HL-60 (cell line): ENCODE data around the gene GATC.

ENCODE experiments used
- DNase-seq, 2 experiments: peaks; one replicate each; pipeline ENCODE4 v3.0.0-alpha.2; 2010 to 2020; ENCODE audit warnings: low read depth in 1 of 2, low spot score in 1 of 2
- H3K27ac ChIP-seq: fragments of 250-450 bp; sonication (Bioruptor Pico); replicated peaks from 2 replicates; pipeline ENCODE4 v1.5.1; 2020; ENCODE audit warnings: mild to moderate bottlenecking, moderate library complexity
- H3K27me3 ChIP-seq: fragments of 250-450 bp; sonication (Bioruptor Pico); 2 replicates; pipeline ENCODE4 v1.5.1; 2021; ENCODE audit warnings: mild to moderate bottlenecking, moderate library complexity; ENCODE audit not compliant: insufficient read depth, poor library complexity, severe bottlenecking
- H3K4me3 ChIP-seq: replicated peaks from 2 replicates; pipeline ENCODE4 v1.5.1; 2011; ENCODE audit warnings: mild to moderate bottlenecking, control low read depth, low read length; ENCODE audit not compliant: insufficient read depth
- GABPA ChIP-seq: IDR thresholded peaks from 2 replicates; pipeline ENCODE4 v1.6.1; 2012; ENCODE audit warnings: low read depth
- POLR2AphosphoS5 ChIP-seq: IDR thresholded peaks from 2 replicates; pipeline ENCODE4 v1.6.1; 2012; ENCODE audit warnings: low read depth
- SPI1 ChIP-seq: IDR thresholded peaks from 2 replicates; pipeline ENCODE4 v1.6.1; 2012; ENCODE audit warnings: low read depth, mild to moderate bottlenecking, borderline replicate concordance
- TF ChIP-seq, protein P1 (sequence below): IDR thresholded peaks from 2 replicates; pipeline ENCODE4 v1.6.1; 2012; ENCODE audit warnings: low read depth; ENCODE audit not compliant: insufficient replicate concordance
- TF ChIP-seq, protein P2 (sequence below): IDR thresholded peaks from one replicate; pipeline ENCODE4 v1.5.1; 2011; ENCODE audit warnings: low read length, control low read depth, inconsistent platforms; ENCODE audit not compliant: insufficient read depth

Gene GATC

DNA sequence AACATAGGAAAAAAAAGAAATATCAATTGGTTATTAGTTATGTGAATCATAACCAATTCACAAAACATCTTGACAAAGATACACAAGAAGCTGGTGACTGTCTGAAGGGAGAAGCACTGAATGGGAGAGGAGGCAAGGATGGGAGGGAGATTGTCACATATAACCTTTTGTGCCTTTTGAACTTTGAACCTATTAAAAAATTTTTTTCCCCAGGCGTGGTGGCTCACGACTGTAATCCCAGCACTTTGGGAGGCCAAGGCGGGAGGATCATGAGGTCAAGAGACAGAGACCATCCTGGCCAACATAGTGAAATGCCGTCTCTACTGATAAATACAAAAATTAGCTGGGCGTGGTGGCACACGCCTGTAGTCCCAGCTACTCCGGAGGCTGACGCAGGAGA lies 62.3 kb downstream of the GATC start:
- no peak for TF ChIP-seq SPI1
- TF ChIP-seq, protein P1, sequence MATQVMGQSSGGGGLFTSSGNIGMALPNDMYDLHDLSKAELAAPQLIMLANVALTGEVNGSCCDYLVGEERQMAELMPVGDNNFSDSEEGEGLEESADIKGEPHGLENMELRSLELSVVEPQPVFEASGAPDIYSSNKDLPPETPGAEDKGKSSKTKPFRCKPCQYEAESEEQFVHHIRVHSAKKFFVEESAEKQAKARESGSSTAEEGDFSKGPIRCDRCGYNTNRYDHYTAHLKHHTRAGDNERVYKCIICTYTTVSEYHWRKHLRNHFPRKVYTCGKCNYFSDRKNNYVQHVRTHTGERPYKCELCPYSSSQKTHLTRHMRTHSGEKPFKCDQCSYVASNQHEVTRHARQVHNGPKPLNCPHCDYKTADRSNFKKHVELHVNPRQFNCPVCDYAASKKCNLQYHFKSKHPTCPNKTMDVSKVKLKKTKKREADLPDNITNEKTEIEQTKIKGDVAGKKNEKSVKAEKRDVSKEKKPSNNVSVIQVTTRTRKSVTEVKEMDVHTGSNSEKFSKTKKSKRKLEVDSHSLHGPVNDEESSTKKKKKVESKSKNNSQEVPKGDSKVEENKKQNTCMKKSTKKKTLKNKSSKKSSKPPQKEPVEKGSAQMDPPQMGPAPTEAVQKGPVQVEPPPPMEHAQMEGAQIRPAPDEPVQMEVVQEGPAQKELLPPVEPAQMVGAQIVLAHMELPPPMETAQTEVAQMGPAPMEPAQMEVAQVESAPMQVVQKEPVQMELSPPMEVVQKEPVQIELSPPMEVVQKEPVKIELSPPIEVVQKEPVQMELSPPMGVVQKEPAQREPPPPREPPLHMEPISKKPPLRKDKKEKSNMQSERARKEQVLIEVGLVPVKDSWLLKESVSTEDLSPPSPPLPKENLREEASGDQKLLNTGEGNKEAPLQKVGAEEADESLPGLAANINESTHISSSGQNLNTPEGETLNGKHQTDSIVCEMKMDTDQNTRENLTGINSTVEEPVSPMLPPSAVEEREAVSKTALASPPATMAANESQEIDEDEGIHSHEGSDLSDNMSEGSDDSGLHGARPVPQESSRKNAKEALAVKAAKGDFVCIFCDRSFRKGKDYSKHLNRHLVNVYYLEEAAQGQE: no peak
- TF ChIP-seq POLR2AphosphoS5: no peak
- TF ChIP-seq GABPA: no peak
- TF ChIP-seq, protein P2, sequence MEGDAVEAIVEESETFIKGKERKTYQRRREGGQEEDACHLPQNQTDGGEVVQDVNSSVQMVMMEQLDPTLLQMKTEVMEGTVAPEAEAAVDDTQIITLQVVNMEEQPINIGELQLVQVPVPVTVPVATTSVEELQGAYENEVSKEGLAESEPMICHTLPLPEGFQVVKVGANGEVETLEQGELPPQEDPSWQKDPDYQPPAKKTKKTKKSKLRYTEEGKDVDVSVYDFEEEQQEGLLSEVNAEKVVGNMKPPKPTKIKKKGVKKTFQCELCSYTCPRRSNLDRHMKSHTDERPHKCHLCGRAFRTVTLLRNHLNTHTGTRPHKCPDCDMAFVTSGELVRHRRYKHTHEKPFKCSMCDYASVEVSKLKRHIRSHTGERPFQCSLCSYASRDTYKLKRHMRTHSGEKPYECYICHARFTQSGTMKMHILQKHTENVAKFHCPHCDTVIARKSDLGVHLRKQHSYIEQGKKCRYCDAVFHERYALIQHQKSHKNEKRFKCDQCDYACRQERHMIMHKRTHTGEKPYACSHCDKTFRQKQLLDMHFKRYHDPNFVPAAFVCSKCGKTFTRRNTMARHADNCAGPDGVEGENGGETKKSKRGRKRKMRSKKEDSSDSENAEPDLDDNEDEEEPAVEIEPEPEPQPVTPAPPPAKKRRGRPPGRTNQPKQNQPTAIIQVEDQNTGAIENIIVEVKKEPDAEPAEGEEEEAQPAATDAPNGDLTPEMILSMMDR: no peak
- no peak for DNase-seq
- H3K27ac ChIP-seq: no peak overlapping the region
- H3K4me3 ChIP-seq: no peak overlapping the region
- H3K27me3 ChIP-seq: no peaks in the 10 kb centered on the region
